A673 (cell line): ENCODE data around the gene DSTN.

ENCODE experiments used
- CTCF ChIP-seq: fragments of 300-800, 200-600 bp; sonication (generic); conservative IDR thresholded peaks from 2 replicates; pipeline ENCODE4 v1.5.1; 2017; ENCODE audit warnings: low read depth, mild to moderate bottlenecking, antibody characterized with exemption, low read length, moderate library complexity, mixed read lengths
- EZH2 ChIP-seq: fragments of 200-600 bp; sonication (generic); IDR thresholded peaks from 2 replicates; pipeline ENCODE4 v1.6.1; 2017; ENCODE audit warnings: borderline replicate concordance, low read depth, mild to moderate bottlenecking, mixed read lengths, antibody characterized with exemption, low read length; ENCODE audit not compliant: poor library complexity, severe bottlenecking

DNA sequence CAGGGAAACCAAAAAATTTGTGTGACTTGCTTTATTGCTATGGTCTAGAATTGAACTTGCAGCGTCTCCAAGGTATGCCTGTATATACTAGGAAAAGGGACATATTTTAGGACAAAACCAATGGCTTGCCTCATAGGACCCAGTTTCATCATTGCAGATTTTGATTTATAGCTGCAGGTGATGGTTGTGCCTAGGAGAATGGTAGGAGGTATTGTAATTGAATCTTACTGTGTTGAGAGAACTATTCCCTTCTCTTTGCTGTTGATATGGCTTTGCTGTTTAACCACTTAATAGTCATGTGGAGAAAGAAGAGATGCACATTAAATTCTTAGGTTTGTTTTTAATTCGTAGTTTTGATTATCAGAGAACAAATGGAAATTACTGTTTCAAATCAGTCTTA, 16.4 kb downstream of the DSTN start:
- TF ChIP-seq CTCF: no peak
- no peak for TF ChIP-seq EZH2
